Transverse colon (tissue), 4 donors: Measurements from ENCODE around the gene FKBP2. TPM values are rescaled to one million over a fixed set of nuclear protein-coding genes. Genes with fewer than 3 reads are reported as not detected.

ENCODE experiments used
- DNase-seq: peaks from one replicate; pipeline ENCODE4 v3.0.0-alpha.2; 2019
- H3K27ac ChIP-seq, 4 donors: fragments of 200-600 bp; sonication (generic); 2 replicates each; pipeline ENCODE4 v1.5.1; 2016 to 2018; ENCODE audit warnings: inconsistent platforms in 4 of 4
- H3K27me3 ChIP-seq: fragments of 200-600 bp; sonication (generic); 2 replicates; pipeline ENCODE4 v1.5.1; 2017; ENCODE audit warnings: inconsistent platforms
- H3K36me3 ChIP-seq, 4 donors: fragments of 200-600 bp; sonication (generic); 2 replicates each; pipeline ENCODE4 v1.5.1; 2017 to 2019; ENCODE audit warnings: inconsistent platforms in 4 of 4
- H3K4me1 ChIP-seq, 4 donors: fragments of 200-600 bp; sonication (generic); 2 replicates each; pipeline ENCODE4 v1.5.1; 2017 to 2020; ENCODE audit warnings: inconsistent platforms in 4 of 4
- H3K4me3 ChIP-seq, 4 donors: fragments of 200-600 bp; sonication (generic); 1 replicate in 1 of 4; 2 replicates in 3 of 4; pipeline versions ENCODE4 v1.5.1 to v1.6.1; 2017 to 2019; ENCODE audit warnings: inconsistent platforms in 4 of 4
- H3K9me3 ChIP-seq, 2 donors: fragments of 200-600 bp; sonication (generic); 2 replicates each; pipeline ENCODE4 v1.5.1; 2017 to 2019; ENCODE audit warnings: inconsistent platforms in 2 of 2
- CTCF ChIP-seq, 5 experiments: fragments of 200-600 bp in 3 of 5; fragments of 450-650 bp in 2 of 5; sonication (generic) in 3 of 5; IDR thresholded peaks; 1 replicate in 2 of 5; 2 replicates in 3 of 5; pipeline ENCODE4 v1.5.1; 2016 to 2017; ENCODE audit warnings: antibody characterized with exemption in 5 of 5, inconsistent platforms in 3 of 5, mild to moderate bottlenecking in 2 of 5, moderate library complexity in 1 of 5
- EP300 ChIP-seq: sonication (generic); formaldehyde crosslinking; IDR thresholded peaks from one replicate; pipeline ENCODE4 v1.6.1; 2017; ENCODE audit warnings: antibody characterized with exemption, low read depth
- POLR2A ChIP-seq: fragments of 450-650 bp; IDR thresholded peaks from one replicate; pipeline ENCODE4 v1.6.1; 2016; ENCODE audit warnings: antibody characterized with exemption, mild to moderate bottlenecking, moderate library complexity
- POLR2AphosphoS5 ChIP-seq, 3 donors: sonication (generic); formaldehyde crosslinking; IDR thresholded peaks; one replicate each; pipeline ENCODE4 v1.6.1; 2016; ENCODE audit warnings: antibody characterized with exemption in 3 of 3
- WGBS, 2 donors: methylation state at CpG; one replicate each; pipeline ENCODE4 v1.1.5; 2018; ENCODE audit warnings: low coverage in 1 of 2; 5-methylcytosine and 5-hydroxymethylcytosine counted together
- in situ Hi-C, 4 donors: fragments of 200-750 bp; cut with MboI; loops; one replicate each; pipeline versions ENCODE4 v1.15.0 to v1.15.1; 2017; ENCODE audit warnings: low sequenced_read_pairs in 3 of 4, low pct_ligation_motif_present in 1 of 4, low pct_unique_long_range_greater_than_20kb in 1 of 4
- intact Hi-C: fragments of 100-400 bp; cut with DNase I; formaldehyde crosslinking; loops from one replicate; pipeline ENCODE4 v1.15.1; 2023; ENCODE audit warnings: low total_unique reads
- total RNA-seq, 4 donors: library from RNA; depleted of rRNA; stranded (reverse); fragments of >200 nt; gene quantifications; one replicate each; pipeline ENCODE4 v1.1.0, GENCODE V29; 2016

FKBP2 gene
- total RNA-seq, 4 donors from 2014 or later, result 63.6 to 203 (median 102) TPM

GRCh38 chr11:64275031-64275800 lies 34.3 kb downstream of the FKBP2 start:
- H3K27me3 ChIP-seq, result no peaks in the 10 kb centered on the region
- TF ChIP-seq CTCF (IDR thresholded peaks at IDR 0.05), result no peak
- in situ Hi-C loops (no loop called here), intact Hi-C loops (no loop called here)
- peak overlapping the region in 3 of 4 donors; percentile 24 to 96 (median 95) for H3K27ac ChIP-seq
- H3K4me1 ChIP-seq, result peaks cover 0 to 49% (median 31%) of the 10 kb centered on the region in 4 donors
- peaks cover 0 to 13% (median 4%) of the 10 kb centered on the region in 4 donors for H3K36me3 ChIP-seq
- WGBS, 2 donors, result 93% methylated on average over 15 of the region's 15 CpGs; no CpG with 5 or more reads in 1 of the 2 donors
- no peaks in the 10 kb centered on the region for H3K9me3 ChIP-seq
- no peak for DNase-seq
- H3K4me3 ChIP-seq, result no peak overlapping the region

GRCh38 chr11:64275841-64276240 lies 34.9 kb downstream of the FKBP2 start:
- Histone ChIP-seq H3K27ac (peak overlapping the region in 2 of 4 donors; percentile 33 to 95), H3K4me1 (peaks cover 0 to 49% (median 31%) of the 10 kb centered on the region in 4 donors), H3K27me3 (no peaks in the 10 kb centered on the region), H3K9me3 (no peaks in the 10 kb centered on the region), H3K4me3 (no peak overlapping the region), H3K36me3 (peaks cover 0 to 13% (median 4%) of the 10 kb centered on the region in 4 donors)
- no peak for DNase-seq
- WGBS, 2 donors, result 78 to 100% methylated on average over 1 to 2 of the region's 2 CpGs
- in situ Hi-C loops (no loop called here), intact Hi-C loops (no loop called here)
- TF ChIP-seq POLR2A (no peak), EP300 (no peak), POLR2AphosphoS5 (IDR thresholded peaks at IDR 0.05) (no peak), CTCF (IDR thresholded peaks at IDR 0.05) (no peak)

GRCh38 chr11:64276653-64277431 lies 35.9 kb downstream of the FKBP2 start:
- H3K9me3 ChIP-seq, result no peaks in the 10 kb centered on the region
- intact Hi-C loops (no loop called here), in situ Hi-C loops (no loop called here)
- no peaks in the 10 kb centered on the region for H3K27me3 ChIP-seq
- peaks cover 0 to 45% (median 27%) of the 10 kb centered on the region in 4 donors for H3K4me1 ChIP-seq
- DNase-seq, result peak; percentile 80
- peaks cover 0 to 15% (median 4%) of the 10 kb centered on the region in 4 donors for H3K36me3 ChIP-seq
- TF ChIP-seq EP300 (no peak), POLR2AphosphoS5 (IDR thresholded peaks at IDR 0.05) (no peak), POLR2A (peak; percentile 14)
- no peak overlapping the region for H3K4me3 ChIP-seq
- peak overlapping the region; percentile 30 to 95 (median 52) for H3K27ac ChIP-seq
- 73 to 100% methylated on average over 1 to 17 of the region's 17 CpGs for WGBS, 2 donors

- Histone ChIP-seq H3K4me1 (peaks cover 13 to 45% (median 27%) of the 10 kb centered on the region in 4 donors), H3K27me3 (no peaks in the 10 kb centered on the region), H3K36me3 (peaks cover 0 to 15% (median 4%) of the 10 kb centered on the region in 4 donors), H3K9me3 (no peaks in the 10 kb centered on the region), H3K27ac (no peak overlapping the region), H3K4me3 (no peak overlapping the region)
- TF ChIP-seq CTCF (IDR thresholded peaks at IDR 0.05) (no peak), POLR2AphosphoS5 (IDR thresholded peaks at IDR 0.05) (no peak), POLR2A (no peak), EP300 (no peak)
- intact Hi-C loops (no loop called here), in situ Hi-C loops (no loop called here)
- 20 to 83% methylated on average over 1 to 8 of the region's 8 CpGs for WGBS, 2 donors
- DNase-seq, result no peak
Measured at GRCh38 chr11:64278576-64279190, 37.8 kb downstream of the FKBP2 start.
